ENCODE results near the gene TBC1D9.

DNA sequence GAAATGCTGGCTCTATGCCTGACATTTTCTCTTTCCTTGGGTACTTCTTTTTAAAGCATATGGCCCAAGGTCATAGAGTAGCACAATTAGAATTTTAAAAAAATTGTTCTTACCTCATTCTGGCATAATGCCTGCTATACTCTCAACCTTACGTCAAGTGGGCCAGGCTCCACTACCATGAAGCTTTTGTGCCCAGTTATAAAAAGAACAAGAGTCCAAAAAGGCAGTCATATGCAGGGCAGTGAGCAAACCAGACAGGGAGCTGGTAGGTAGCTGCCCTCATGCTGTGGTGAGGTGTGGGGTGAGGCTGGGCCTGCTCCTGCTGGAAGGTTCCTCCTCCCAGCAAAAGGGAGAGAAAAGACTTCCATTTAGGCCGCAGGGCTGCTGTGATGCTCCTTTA is 123.1 kb downstream of the TBC1D9 start:
- TF ChIP-seq, protein P1, sequence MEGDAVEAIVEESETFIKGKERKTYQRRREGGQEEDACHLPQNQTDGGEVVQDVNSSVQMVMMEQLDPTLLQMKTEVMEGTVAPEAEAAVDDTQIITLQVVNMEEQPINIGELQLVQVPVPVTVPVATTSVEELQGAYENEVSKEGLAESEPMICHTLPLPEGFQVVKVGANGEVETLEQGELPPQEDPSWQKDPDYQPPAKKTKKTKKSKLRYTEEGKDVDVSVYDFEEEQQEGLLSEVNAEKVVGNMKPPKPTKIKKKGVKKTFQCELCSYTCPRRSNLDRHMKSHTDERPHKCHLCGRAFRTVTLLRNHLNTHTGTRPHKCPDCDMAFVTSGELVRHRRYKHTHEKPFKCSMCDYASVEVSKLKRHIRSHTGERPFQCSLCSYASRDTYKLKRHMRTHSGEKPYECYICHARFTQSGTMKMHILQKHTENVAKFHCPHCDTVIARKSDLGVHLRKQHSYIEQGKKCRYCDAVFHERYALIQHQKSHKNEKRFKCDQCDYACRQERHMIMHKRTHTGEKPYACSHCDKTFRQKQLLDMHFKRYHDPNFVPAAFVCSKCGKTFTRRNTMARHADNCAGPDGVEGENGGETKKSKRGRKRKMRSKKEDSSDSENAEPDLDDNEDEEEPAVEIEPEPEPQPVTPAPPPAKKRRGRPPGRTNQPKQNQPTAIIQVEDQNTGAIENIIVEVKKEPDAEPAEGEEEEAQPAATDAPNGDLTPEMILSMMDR (IDR thresholded peaks at IDR 0.05; ENCODE audit: low read length): no peak
- TF ChIP-seq EZH2 (optimal IDR thresholded peaks at IDR 0.05; ENCODE audit: low read depth, low read length): no peak

All from MM.1S (cell line).